ENCODE measurements around the gene LMO7. TPM values are rescaled to one million over a fixed set of nuclear protein-coding genes. Genes with fewer than 3 reads are reported as not detected.

Gene LMO7
- total and polyA plus RNA-seq, 2 of the 4 experiments (the other 2 are of a cell fraction): 266 to 367 TPM

- CTCF ChIA-PET: no interaction called here
Measured at GRCh38 chr13:75907044-75907443, 270.9 kb downstream of the LMO7 start.

More at GRCh38 chr13:75907044-75907443, 270.9 kb downstream of the LMO7 start:
- POLR2A ChIA-PET (ENCODE audit: unreplicated experiment): no interaction called here
- Histone ChIP-seq H3K56ac (ENCODE audit: extremely low read depth, insufficient read depth, low read length) (no peak overlapping the region), H3K9me1 (ENCODE audit: insufficient read depth, low read length) (no peaks in the 10 kb centered on the region; the same call in 1 of the 2 replicates), H3K36me3 (ENCODE audit: control insufficient read depth, insufficient read depth, low read length) (no peaks in the 10 kb centered on the region), H3K4me1 (ENCODE audit: control insufficient read depth, insufficient read depth, low read length) (no peaks in the 10 kb centered on the region; the same call in 1 of the 2 replicates), H3K27me3 (ENCODE audit: control insufficient read depth, insufficient read depth, low read length) (peaks cover 7% of the 10 kb centered on the region; the same call in 1 of the 2 replicates), H2AK9ac (replicated peaks; ENCODE audit: low read depth, low read length, poor library complexity) (no peak overlapping the region), H2AFZ (replicated peaks; ENCODE audit: low read length, poor library complexity) (no peak overlapping the region), H2BK5ac (ENCODE audit: low read depth, low read length, poor library complexity, severe bottlenecking) (no peak overlapping the region), H3K4me2 (ENCODE audit: low read depth, low read length) (no peak overlapping the region), H3K23ac (ENCODE audit: low read depth, low read length) (no peak overlapping the region), H3K4ac (ENCODE audit: low read depth, low read length) (no peak overlapping the region), H2BK20ac (ENCODE audit: low read depth, low read length) (no peak overlapping the region), H3K9ac (ENCODE audit: low read depth, low read length) (no peak overlapping the region), H4K5ac (ENCODE audit: low read depth, low read length) (no peak overlapping the region), H3K79me1 (ENCODE audit: low read depth in 1 of 2, low read length in 2 of 2) (no peaks in the 10 kb centered on the region), H3K9me3 (ENCODE audit: control insufficient read depth, insufficient read depth, low read length) (no peaks in the 10 kb centered on the region), H3K14ac (replicated peaks; ENCODE audit: low read depth, low read length) (no peak overlapping the region), H3K18ac (ENCODE audit: low read depth, low read length) (no peak overlapping the region), H2AK5ac (ENCODE audit: low read depth, low read length) (no peak overlapping the region), H3K4me3 (ENCODE audit: insufficient read depth, low read depth, low read length) (no peak overlapping the region), H3K27ac (ENCODE audit: insufficient read depth, low read length) (no peak overlapping the region), H4K20me1 (ENCODE audit: insufficient read depth, low read length) (no peaks in the 10 kb centered on the region), H2BK120ac (ENCODE audit: low read depth, low read length) (no peak overlapping the region), H4K8ac (ENCODE audit: low read depth in 2 of 2, low read length in 2 of 2) (no peak overlapping the region), H4K91ac (ENCODE audit: insufficient read depth, low read depth, low read length) (no peak overlapping the region), H2BK15ac (ENCODE audit: low read depth, low read length) (no peak overlapping the region)
- ATAC-seq (ENCODE audit: low read depth) (no peak), DNase-seq (no peak)
- in situ Hi-C loops (cut with MboI; ENCODE audit: low sequenced_read_pairs): no loop called here
- WGBS, 2 experiments (ENCODE audit: extremely low coverage in 2 of 2, insufficient read length in 1 of 2): no CpG with 5 or more reads among the region's 5 CpGs
- no TSS peak for BruUV-seq (replicated peaks)
- TF ChIP-seq POLR2A (IDR thresholded peaks at IDR 0.05; ENCODE audit: low read depth, low read length): no peak
- no peak for TF ChIP-seq CHD1 (IDR thresholded peaks at IDR 0.05; ENCODE audit: low read depth, low read length)
- no peak for TF ChIP-seq CTCF (conservative IDR thresholded peaks at IDR 0.05; ENCODE audit: low read depth, low read length)
- no peak for TF ChIP-seq RAD21 (IDR thresholded peaks at IDR 0.05; ENCODE audit: low read length)
- TF ChIP-seq NFE2L2 (IDR thresholded peaks at IDR 0.05; ENCODE audit: low read depth, low read length): no peak
- TF ChIP-seq RCOR1 (IDR thresholded peaks at IDR 0.05; ENCODE audit: insufficient replicate concordance, low read length): no peak
- TF ChIP-seq FOS (IDR thresholded peaks at IDR 0.05; ENCODE audit: low read depth, low read length): no peak
- TF ChIP-seq BHLHE40 (IDR thresholded peaks at IDR 0.05; ENCODE audit: low read depth, low read length): no peak
- no peak for TF ChIP-seq USF2 (IDR thresholded peaks at IDR 0.05; ENCODE audit: low read depth, low read length)
- TF ChIP-seq CEBPB (IDR thresholded peaks at IDR 0.05; ENCODE audit: low read depth, low read length): no peak
- TF ChIP-seq ELK1 (IDR thresholded peaks at IDR 0.05; ENCODE audit: borderline replicate concordance, low read depth, low read length): no peak
- no peak for TF ChIP-seq MAFK (IDR thresholded peaks at IDR 0.05; ENCODE audit: low read depth, low read length)
- no peak for TF ChIP-seq MXI1 (IDR thresholded peaks at IDR 0.05; ENCODE audit: borderline replicate concordance, low read depth, low read length)
- intact Hi-C loops (cut with micrococcal nuclease): no loop called here
- dilution Hi-C loops (cut with HindIII; ENCODE audit: low sequenced_read_pairs, unreplicated experiment): no loop called here
